ENCODE data around the gene KPNA5.
A peak's percentile ranks its signal among the peaks of the same experiment; 100 is the strongest.
"Not testable (repeated sequence)": the region's sequence is repeated elsewhere in the genome, so short reads cannot be mapped to it uniquely, and the experiment has no call there.

KPNA5 gene

GRCh38 chr6:116680880-116681672 is at the start of gene KPNA5:
KPNA5 (plus strand) TSS chr6:116681211; CDS start chr6:116681335, 124 bp downstream.
- peak; percentile 86 for DNase-seq (ENCODE audit: insufficient read length, low spot score)
- FAIRE-seq = peak; percentile 46

- FAIRE-seq (no peak), DNase-seq (ENCODE audit: insufficient read length, low spot score) (no peak)
These were observed 49.5 kb upstream of the KPNA5 start for GRCh38 chr6:116631379-116631990.

GRCh38 chr6:116633685-116634084 is 47.3 kb upstream of the KPNA5 start:
- DNase-seq (ENCODE audit: insufficient read length, low spot score) (no peak), FAIRE-seq (no peak)

- no peak for FAIRE-seq
- DNase-seq (ENCODE audit: insufficient read length, low spot score) = no peak
These were observed 32.9 kb upstream of the KPNA5 start for GRCh38 chr6:116648156-116648555.

GRCh38 chr6:116649129-116649528 is 31.9 kb upstream of the KPNA5 start:
- DNase-seq (ENCODE audit: insufficient read length, low spot score) = no peak

GRCh38 chr6:116651916-116652315 is 29.1 kb upstream of the KPNA5 start:
- FAIRE-seq (no peak), DNase-seq (ENCODE audit: insufficient read length, low spot score) (no peak)

More at GRCh38 chr6:116649129-116649528, 31.9 kb upstream of the KPNA5 start:
- no peak for FAIRE-seq

- FAIRE-seq = no peak
- no peak for DNase-seq (ENCODE audit: insufficient read length, low spot score)
These were observed 19.4 kb upstream of the KPNA5 start for GRCh38 chr6:116661594-116661993.

- FAIRE-seq = no peak
- no peak for DNase-seq (ENCODE audit: insufficient read length, low spot score)
These were observed 18.8 kb upstream of the KPNA5 start for GRCh38 chr6:116662202-116662601.

- FAIRE-seq = no peak
- no peak for DNase-seq (ENCODE audit: insufficient read length, low spot score)
These were observed 17.7 kb upstream of the KPNA5 start for GRCh38 chr6:116663308-116663707.

GRCh38 chr6:116664169-116664568 is 16.8 kb upstream of the KPNA5 start:
- not testable (repeated sequence) for FAIRE-seq; DNase-seq (ENCODE audit: insufficient read length, low spot score)

GRCh38 chr6:116665464-116665863 is 15.5 kb upstream of the KPNA5 start:
- DNase-seq (ENCODE audit: insufficient read length, low spot score) = no peak
- no peak for FAIRE-seq

- FAIRE-seq (no peak), DNase-seq (ENCODE audit: insufficient read length, low spot score) (no peak)
These were observed 14.1 kb upstream of the KPNA5 start for GRCh38 chr6:116666869-116667268.

- no peak for FAIRE-seq
- DNase-seq (ENCODE audit: insufficient read length, low spot score) = no peak
These were observed 13.4 kb upstream of the KPNA5 start for GRCh38 chr6:116667623-116668022.

- FAIRE-seq (no peak), DNase-seq (ENCODE audit: insufficient read length, low spot score) (no peak)
These were observed 8.7 kb upstream of the KPNA5 start for GRCh38 chr6:116672306-116672705.

- FAIRE-seq = no peak
- DNase-seq (ENCODE audit: insufficient read length, low spot score) = no peak
These were observed 5.0 kb upstream of the KPNA5 start for GRCh38 chr6:116676021-116676420.

GRCh38 chr6:116682334-116682712 is 1.3 kb downstream of the KPNA5 start:
- DNase-seq (ENCODE audit: insufficient read length, low spot score) = no peak

GRCh38 chr6:116685437-116685993 is 4.5 kb downstream of the KPNA5 start:
- DNase-seq (ENCODE audit: insufficient read length, low spot score) = no peak
- FAIRE-seq = no peak

More at GRCh38 chr6:116682334-116682712, 1.3 kb downstream of the KPNA5 start:
- FAIRE-seq = no peak

- not testable (repeated sequence) for FAIRE-seq; DNase-seq (ENCODE audit: insufficient read length, low spot score)
These were observed 5.6 kb downstream of the KPNA5 start for GRCh38 chr6:116686475-116687101.

GRCh38 chr6:116691154-116691553 is 10.1 kb downstream of the KPNA5 start:
- no peak for FAIRE-seq
- DNase-seq (ENCODE audit: insufficient read length, low spot score) = no peak

GRCh38 chr6:116692873-116693272 is 11.9 kb downstream of the KPNA5 start:
- not testable (repeated sequence) for DNase-seq (ENCODE audit: insufficient read length, low spot score); FAIRE-seq

GRCh38 chr6:116693275-116693674 is 12.3 kb downstream of the KPNA5 start:
- not testable (repeated sequence) for FAIRE-seq

More at GRCh38 chr6:116693275-116693674, 12.3 kb downstream of the KPNA5 start:
- not testable (repeated sequence) for DNase-seq (ENCODE audit: insufficient read length, low spot score)

Data from HTR-8/SVneo (cell line).